NCI-H2171 (cell line): ENCODE results near the gene BCL2L1.
"Not testable (repeated sequence)": the region's sequence is repeated elsewhere in the genome, so short reads cannot be mapped to it uniquely, and the experiment has no call there.

Source experiments
- DNase-seq: peaks from one replicate; lab custom pipeline; 2025; lab: John Stamatoyannopoulos, UW

The BCL2L1 gene

DNA sequence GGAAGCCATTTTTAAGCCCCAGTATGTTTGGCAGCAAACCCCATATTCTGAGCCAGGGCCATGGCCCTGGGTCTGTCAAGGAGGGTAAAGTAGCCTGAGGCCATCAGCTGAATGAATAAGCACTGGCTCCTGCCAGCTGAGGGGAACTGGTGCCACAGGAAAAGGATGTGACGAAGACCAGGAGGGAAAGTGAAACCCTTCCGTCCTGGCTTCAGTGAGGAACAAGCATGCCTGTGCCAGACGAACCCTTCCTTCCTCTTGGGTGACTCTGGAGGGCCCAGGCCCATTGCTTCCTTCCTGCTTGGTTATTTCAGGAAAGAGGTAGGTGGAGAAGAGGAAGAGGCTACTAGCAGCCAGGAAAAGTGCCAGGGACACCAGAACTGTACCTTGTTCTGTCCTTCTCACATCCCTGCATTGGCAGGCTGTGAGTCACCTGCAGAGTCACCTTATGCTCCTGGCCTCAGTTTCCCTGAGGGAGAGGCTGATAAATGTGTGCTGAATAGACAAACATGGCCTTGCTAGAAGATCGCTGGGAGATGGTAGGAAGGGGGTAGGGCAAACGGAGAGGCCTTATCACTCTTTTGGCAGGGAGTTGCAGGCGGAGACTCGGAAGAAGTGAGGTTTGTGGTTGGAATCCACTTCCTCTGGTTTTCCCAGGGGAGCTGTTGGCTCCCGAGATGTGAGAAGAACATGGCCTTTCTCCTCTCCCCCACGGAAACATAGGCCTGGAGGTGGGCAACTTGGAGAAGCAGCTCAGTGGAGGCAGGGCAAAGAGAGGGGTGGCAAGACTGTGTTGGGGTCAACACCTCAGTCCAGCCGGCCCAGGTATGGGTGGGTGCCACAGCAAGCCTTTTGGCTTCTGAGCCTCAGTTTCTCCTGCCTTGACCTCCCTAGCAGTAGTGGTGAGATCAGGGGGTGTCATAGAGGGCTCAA is 47.5 kb downstream of the BCL2L1 start:
- no peak for DNase-seq

DNA sequence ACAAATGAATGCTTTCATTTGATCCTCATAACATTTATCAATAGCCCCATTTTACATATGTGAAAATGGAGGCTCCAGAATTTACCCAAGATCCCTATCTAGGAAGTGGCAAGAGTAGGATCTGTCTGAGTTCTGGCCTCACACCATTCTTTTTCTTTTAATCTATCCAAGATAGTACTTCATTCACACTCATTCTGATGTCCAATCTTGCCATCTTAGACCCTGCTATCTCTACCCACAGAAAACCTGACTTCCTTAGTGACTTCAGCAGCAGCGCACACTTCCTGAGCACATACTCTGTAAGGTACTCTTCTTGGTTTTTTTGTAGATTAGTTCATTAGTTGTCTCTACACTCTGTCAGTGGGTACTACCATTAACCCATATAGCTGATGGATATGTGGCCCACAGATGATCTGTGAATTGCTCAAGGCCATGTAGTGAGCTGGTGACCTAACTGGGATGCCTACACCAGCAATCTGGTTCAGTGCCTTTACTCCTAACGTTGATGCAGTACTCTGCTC is 48.7 kb downstream of the BCL2L1 start:
- no peak for DNase-seq

DNA sequence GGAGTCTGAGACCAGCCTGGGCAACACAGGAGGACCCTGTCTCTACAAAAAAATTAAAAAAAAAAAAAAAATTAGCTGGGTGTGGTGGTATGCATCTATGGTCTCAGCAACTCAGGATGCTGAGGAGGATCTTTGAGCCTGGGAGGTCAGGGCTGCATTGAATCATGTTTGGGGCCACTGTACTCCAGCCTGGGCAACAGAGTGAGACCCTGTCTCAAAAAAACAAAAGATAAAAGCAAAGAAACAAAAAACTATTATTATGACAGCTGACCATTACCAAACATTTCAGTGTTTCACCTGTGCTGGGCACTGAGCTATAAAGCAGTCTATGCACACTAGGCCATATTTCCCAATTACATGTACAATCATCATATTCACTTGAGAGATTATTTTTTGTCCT is 49.2 kb downstream of the BCL2L1 start:
- no peak for DNase-seq

DNA sequence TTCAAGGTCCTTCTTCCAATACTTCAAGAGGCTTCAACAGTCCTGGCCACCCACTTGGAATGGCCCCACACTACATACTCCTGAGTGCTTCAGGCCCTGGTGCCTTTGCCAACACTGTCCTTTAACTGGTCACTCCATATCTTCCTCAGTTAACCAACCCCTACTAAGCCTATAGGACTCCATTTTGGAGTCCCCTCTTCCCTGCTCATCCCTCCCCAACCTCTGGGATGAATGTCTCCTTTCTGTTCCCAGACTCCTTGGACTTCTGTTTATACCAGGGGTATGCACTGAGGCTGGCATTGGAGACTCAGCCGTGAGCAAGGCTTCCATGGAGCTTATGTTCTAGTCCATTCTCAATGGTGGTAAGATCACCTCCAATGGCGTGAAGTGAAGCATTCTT is 51.3 kb downstream of the BCL2L1 start:
- no peak for DNase-seq

DNA sequence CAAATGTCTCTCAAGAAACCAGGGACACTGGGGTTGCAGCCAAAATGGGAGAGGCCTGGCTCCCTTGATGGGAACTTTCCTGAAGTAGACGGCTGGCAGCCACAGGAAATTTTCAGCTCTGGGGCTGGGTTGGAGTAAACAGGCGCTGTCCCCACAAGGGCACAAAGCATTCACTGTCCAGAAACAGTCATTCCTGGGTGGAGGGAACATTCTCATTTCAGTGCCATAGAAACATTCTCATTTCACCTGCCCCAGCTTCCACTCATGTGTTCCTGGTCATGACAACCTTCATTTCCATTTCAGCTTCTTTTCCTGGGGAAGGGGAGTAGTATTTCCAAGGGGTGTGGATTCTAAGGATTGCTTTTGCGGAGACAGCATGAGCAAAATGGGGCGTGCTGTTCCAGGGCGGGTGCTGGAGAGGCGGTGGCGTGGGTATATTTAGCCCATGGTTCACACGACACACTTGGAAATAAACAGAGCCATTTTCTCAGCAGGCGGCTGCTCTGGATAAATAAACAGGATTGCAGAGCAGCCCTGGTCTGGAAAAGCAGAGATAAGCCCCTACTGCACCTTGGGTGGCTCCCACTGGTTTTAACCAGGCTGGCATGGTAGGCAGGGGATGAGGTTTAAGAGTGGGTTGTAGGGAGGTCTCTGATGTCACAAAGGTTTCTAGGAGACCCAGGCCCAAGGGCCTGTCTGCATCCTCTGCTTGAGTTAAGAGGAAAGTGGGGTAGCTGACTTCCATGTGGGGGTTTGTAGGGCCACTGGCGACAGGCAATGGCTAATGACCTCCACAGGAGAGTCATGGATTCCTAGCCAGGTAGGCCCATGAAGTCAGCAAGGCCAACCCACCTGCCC is 52.1 kb downstream of the BCL2L1 start:
- DNase-seq, result no peak

DNA sequence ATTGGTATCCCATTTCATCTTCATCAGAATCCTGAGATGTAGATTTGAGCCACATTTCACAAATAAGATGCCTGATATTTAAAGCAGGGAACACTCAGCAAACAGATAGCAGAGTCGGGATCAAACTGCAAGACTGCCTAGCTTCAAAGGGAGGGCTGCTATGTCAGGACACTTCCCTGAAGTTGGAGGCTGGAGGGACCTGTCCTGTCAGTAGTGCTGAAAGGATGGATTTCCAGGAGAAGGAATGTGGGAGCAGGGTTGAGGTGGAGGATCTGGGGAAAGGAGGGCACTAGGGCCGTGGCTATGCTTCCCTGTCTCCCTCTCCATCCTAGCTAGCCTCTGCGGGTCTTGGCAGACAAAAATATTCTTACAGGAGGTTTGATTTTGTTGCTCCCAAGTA is 52.8 kb downstream of the BCL2L1 start:
- DNase-seq, result no peak

DNA sequence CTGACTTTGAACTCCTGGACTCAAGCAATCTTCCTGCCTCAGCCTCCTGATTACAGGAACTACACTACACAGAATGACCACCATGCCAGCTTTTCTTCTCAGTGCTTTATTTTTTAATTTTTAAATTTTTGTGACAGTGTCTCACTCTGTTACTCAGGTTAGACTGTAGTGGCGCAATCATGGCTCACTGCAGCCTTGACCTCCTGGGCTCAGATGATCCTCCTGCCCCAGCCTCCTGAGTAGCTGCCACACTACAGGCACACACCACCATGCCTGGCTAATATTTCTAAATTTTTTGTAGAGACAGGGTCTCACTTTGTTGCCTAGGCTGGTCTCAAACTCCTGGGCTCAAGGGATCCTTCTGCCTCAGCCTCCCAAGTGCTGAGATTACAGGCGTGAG is 53.7 kb downstream of the BCL2L1 start:
- DNase-seq, result not testable (repeated sequence)

DNA sequence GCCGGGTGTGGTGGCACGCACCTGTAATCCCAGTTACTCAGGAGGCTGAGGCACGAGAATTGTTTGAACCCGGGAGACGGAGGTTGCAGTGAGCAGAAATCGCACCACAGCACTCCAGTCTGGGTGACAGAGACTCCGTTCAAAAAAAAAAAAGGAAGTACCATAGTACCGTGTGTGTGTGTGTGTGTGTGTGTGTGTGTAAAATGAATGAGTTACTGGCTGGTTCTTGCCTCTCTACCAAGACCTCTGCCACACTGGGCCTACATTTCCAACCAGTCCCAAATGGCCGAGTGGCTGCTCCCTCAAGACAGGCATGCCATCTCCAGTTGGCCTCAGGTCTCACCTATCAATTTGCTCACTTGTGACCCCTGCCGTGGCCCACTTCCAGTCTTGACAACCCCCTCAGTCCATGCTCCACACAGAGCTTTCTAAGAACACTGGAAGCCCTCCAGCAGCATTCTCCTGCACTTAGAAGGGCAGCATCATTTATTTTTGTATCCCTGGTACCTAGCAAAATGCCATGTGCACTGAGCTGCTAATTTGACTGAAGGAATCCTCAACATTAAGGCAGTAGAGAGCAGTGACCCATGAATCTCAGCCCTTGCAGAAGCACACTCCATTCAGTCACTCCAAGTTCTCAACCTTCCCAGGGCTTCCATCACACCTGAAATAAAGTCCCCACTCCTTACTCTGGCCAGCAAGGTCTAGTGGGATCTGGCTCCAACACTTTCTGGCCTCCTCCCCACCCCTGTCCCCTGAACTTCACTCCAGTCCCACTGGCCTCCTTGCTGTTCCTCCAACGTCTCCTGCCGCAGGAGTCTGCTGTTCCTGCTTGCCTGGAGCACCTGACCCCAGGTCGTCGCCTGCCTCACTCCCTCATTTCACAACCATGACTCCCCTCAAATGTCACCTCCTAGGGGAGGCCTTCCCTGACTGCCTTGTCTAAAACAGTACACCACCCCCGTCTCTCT is 55.1 kb downstream of the BCL2L1 start:
- no peak for DNase-seq

DNA sequence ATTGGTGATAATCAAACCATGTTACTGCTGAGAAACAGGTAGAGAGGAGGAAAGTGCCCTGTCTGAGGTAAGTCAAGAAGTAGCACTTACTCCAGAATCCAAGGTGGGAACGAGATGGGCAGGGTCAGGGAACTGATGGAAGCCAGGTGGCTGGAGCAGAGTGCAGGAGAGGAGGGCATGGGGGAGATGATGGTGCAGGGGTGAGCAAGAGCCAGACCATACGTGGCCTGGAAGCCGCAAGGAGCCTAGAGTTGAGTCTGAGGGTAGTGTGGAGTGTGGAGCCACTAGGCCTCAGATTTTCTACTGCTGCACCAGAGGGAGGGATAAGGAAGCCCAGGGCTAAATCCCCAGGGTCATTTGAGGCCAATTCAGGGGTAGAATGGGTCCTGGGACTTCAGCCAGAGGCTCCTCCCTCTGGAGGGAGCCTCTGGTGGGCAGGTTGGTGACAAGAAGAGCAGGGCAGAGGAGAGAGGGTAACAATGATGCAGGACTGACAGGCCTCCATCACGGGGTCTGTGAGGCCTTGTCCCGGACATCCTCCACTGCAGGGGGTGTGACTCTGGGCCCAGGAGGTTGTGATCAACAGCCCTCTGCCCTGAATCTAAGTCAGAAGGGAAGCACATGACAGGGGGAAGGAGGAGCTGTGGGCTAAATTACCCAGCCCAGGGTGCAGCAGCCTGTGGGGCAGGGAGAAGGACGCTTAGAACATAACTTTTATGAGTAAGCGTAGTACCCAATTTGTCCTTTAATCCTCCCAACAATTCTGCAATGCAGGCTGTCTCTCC is 56.2 kb downstream of the BCL2L1 start:
- DNase-seq, result no peak

DNA sequence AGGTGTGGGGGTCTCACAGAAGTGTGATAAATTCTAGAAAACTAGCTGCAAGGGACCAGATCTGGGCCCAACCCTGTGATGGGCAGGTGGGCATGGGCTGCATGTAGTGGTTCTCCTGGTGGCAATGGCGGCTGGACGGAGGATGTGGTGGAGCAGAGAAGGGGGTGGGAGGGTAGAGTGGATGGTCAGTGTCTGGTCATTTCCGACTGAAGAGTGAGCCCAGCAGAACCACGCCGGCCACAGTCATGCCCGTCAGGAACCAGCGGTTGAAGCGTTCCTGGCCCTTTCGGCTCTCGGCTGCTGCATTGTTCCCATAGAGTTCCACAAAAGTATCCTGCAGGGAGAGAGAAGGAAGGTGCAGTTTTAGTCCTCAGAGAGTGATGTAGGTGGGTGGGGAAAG is 56.9 kb downstream of the BCL2L1 start:
- DNase-seq, result no peak

DNA sequence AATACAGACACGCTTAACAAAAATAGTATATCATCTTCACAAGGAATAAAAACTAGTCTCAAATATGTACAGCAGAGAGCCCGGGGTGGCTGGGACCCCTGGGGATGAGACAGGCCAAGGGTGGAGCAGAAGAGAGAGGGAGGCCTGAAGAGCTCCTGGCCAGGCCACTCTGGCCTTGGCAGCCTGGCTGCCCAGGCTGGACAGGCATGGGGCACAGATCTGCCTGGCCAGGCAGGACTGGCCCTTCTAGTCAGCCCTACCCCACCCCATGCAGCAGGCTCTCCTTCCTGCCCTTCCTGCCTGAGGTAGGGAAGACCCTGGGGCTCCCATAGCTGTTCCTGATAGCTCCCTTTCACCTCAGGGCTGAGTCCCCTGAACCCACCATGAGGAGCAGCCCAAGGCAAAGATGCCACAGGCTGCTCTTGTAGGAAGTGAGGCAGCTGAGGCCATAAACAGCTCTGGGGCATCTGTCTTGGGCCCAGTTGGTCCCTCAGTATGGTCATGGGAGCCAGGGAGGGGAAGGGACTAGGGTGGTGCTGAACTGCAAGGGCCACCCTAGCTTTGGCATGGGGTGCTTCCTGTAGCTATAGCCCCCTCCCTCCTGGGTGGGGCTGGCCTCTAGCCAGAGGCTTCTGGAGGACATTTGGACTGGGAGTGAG is 57.8 kb downstream of the BCL2L1 start:
- DNase-seq, result no peak

DNA sequence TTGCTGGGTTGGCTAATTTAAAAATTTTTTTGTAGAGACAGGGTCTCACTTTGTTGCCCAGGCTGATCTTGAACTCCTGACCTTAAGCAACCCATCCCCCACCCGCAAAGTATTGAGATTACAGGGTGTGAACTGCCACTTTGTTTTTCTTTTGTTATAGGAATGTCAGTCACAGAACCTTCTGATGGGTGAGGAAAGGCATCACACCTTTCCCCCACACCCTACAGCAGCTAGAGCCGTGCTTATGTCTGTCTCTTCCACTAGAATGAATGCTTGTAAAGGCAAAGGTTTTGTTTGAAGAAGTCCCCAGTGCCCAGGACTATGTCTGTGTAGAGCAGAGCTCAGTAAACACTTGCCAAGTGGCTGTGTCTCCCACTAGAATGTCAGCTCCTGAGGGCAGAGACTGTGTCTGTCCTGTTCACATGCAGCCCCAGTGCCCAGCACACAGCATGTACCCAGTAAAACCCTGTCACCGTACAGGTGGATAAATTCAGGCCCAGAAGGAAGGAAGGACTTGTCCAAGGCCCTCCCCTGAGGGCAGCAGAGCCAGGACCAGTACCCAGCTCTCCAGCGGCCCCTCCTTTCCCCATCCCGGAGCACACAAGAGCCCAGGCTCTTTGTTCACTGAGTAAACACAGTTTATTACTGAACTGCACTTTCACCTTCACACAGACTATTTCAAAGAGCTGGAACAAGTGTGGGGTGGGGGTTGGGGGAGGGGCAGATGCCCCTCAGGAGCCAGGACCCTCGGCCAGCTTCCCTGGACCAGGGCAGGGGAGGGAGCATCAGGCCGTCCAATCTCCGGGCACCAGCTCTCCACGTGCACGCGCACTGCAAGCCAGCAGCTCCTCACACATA is 58.6 kb downstream of the BCL2L1 start:
- no peak for DNase-seq

DNA sequence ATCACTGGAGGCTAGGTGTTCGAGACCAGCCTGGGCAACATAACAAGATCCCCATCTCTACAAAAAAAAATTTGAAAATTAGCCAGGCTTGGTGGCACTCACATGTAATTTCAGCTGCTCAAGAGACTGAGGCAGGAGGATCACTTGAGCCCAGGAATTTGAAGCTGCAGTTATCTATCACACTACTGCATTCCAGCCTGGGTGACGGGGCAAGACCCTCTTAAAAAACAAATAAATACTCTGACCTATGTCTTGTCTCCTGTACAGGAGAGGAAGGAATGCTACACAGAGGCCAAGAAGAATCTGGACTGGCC is 59.2 kb downstream of the BCL2L1 start:
- no peak for DNase-seq

DNA sequence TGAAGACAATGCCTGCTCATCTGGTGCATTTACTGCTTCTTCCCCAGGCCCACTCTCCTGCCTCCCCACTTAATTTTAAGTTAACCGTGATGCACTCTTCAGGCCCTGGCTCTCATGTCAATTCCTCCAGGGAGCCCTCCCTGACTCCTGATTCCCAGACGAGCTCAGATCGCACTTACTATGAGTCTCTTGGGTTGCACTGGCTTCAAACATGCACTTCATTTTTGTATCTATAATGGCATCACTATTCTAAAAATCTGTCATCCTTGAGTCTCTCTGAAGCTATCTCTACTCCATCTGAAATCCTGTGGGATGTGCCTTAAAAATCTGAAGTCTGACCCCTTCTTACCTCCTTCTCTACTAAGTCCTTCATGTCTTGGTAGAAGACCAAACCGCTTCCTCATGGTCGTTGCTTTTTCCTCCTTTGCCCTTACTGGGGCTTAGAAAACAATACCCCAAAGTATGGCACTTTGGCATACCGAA is 60.3 kb downstream of the BCL2L1 start:
- DNase-seq, result no peak

DNA sequence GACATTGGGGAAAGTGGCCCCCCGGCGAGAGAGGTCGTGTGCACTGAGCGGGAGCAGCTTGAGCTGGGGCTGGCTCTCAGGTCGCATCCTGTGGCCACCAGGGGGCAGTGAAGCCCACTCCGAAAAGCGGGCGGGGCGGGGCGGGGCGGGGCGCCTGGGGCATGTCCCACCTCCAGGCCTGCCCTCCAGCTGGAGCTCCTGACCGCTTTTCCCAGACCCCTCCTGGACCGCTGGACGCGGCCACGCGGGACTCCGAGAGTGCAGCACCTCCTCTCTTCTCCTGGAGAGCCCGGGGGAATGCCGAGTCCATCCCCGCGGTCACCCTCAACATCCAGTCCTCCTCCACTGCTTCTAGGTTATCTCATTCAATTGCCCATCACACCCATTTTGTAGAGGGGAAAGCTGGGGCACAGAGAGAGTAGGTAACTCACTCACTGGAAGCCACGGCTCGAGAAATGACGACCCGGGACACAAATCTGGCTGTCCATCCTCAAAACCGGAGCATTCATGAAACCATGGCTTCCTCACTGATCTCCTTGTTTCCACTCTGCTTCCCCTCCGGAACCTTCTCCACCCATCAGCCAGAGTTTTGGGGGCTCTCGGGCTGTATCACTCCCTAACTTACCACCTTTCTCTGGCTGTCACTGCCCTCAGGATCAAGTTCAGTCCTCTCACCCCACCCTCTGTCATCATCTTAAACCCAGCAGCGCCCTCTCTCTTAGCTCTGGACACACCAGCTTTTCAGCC is 60.9 kb downstream of the BCL2L1 start:
- peak; percentile 71 for DNase-seq

DNA sequence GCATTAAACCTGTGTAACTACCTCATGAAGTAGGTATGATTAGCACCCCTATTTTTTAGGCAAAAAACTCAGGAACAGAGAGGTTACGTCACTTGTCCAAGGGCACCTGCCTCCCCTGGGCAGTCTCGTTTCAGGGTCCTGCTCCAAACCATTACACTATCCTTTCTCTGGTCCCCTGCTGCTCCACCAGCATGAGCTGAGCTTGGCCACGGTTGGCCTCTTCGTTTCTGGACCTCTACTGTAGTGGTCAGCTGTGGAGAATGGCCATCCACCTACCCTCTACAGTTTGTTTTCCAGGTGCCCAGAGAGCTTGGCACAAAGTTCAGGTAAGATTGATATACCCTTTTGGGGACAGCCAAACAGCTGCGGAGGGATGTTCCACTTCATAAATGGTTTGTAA is 68.1 kb downstream of the BCL2L1 start:
- no peak for DNase-seq

DNA sequence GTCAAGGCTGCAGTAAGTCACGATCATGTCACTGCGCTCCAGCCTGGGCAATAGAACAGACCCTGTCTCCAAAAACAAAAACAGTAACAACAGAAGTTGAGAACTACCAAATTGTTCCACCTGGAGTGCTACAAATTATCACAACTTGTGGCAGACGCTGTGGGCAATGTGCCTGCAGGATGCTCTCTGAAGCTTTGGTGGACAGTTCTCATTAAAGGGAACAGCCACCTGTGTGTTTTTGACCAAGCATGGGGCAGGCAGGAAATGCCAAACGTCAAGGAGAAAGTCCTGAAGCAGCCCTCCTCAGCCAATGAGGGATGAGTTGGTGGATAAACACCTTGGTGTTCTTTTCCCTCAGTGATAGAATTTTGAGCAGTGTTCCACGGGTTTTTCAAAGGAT is 69.1 kb downstream of the BCL2L1 start:
- no peak for DNase-seq

DNA sequence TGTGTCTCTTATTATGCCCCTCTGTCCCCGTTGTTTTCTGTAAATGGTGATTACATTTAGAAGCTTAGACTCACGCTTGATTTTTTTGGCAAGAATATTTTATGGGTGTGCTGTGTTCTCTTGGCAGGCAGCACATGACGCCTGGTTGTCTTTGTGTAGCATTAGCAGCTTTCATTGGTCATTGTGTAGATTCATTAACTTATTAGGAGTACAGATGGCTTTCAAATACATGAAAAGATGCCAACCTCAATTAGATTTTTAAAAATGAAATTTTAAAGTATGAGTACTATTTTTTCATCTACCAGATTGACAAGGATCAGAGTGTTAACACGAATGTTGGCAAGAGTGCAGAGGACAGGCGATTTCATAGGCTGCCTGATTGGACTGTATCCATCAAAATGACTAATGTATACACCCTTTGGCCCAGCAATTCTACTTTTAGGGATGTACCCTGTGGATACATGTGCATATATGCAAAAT is 69.7 kb downstream of the BCL2L1 start:
- no peak for DNase-seq
